ENCODE measurements around the gene RALGPS2.

RALGPS2 gene

GRCh38 chr1:178970184-178970583 lies 245.1 kb downstream of the RALGPS2 start:
- DNase-seq (ENCODE audit: low read depth, low spot score): no peak
- no peak overlapping the region for H3K4me3 ChIP-seq (ENCODE audit: low read depth, low read length)
- ChIA-PET POLR2A (no interaction called here), CTCF (no interaction called here)
- TF ChIP-seq CTCF (IDR thresholded peaks at IDR 0.05; ENCODE audit: insufficient read depth, low read length, missing control alignments): no peak

Measured in AG04449 (cell line).